ENCODE measurements around the gene ADM2. TPM values are rescaled to one million over a fixed set of nuclear protein-coding genes. Genes with fewer than 3 reads are reported as not detected.
A peak's percentile ranks its signal among the peaks of the same experiment; 100 is the strongest.

Gene ADM2
- total RNA-seq, 1 experiment from 2014 or later: 0.23 TPM

- no peak for DNase-seq (ENCODE audit: low read depth)
Observed at GRCh38 chr22:50483977-50484853, 2.9 kb downstream of the ADM2 start.

GRCh38 chr22:50485221-50486131 lies 4.1 kb downstream of the ADM2 start:
- DNase-seq (ENCODE audit: low read depth): peak; percentile 59

- DNase-seq (ENCODE audit: low read depth): peak; percentile 29
Observed at GRCh38 chr22:50486561-50487289, 5.4 kb downstream of the ADM2 start, which contains the start of gene MIOX. MIOX (plus strand) TSS chr22:50486859; CDS start chr22:50486898, 39 bp downstream.

GRCh38 chr22:50487290-50488005 lies 6.1 kb downstream of the ADM2 start:
- DNase-seq (ENCODE audit: low read depth): no peak

- no peak for DNase-seq (ENCODE audit: low read depth)
Observed at GRCh38 chr22:50488006-50488677, 6.8 kb downstream of the ADM2 start.

- DNase-seq (ENCODE audit: low read depth): peak; percentile 0
Observed at GRCh38 chr22:50488886-50489285, 7.5 kb downstream of the ADM2 start.

GRCh38 chr22:50489363-50490243 lies 8.3 kb downstream of the ADM2 start:
- peak; percentile 2 for DNase-seq (ENCODE audit: low read depth)

GRCh38 chr22:50490531-50491308 lies 9.4 kb downstream of the ADM2 start:
- DNase-seq (ENCODE audit: low read depth): peak; percentile 2

GRCh38 chr22:50497093-50497492 lies 15.8 kb downstream of the ADM2 start:
- DNase-seq (ENCODE audit: low read depth): peak; percentile 0

- DNase-seq (ENCODE audit: low read depth): peak; percentile 77
Observed at GRCh38 chr22:50498322-50498890, 17.1 kb downstream of the ADM2 start.

GRCh38 chr22:50500452-50500851 lies 19.1 kb downstream of the ADM2 start:
- DNase-seq (ENCODE audit: low read depth): peak; percentile 4

GRCh38 chr22:50502096-50502495 lies 20.8 kb downstream of the ADM2 start:
- DNase-seq (ENCODE audit: low read depth): peak; percentile 0

- peak; percentile 3 for DNase-seq (ENCODE audit: low read depth)
Observed at GRCh38 chr22:50502628-50503474, 21.5 kb downstream of the ADM2 start.

GRCh38 chr22:50503475-50504145 lies 22.3 kb downstream of the ADM2 start:
- DNase-seq (ENCODE audit: low read depth): peak; percentile 4

GRCh38 chr22:50504369-50505211 lies 23.2 kb downstream of the ADM2 start:
- peak; percentile 1 for DNase-seq (ENCODE audit: low read depth)

- peak; percentile 1 for DNase-seq (ENCODE audit: low read depth)
Observed at GRCh38 chr22:50505276-50505775, 24.0 kb downstream of the ADM2 start.
